GM21526 (cell line): ENCODE measurements around the gene LTB.
A peak's percentile ranks its signal among the peaks of the same experiment; 100 is the strongest.
"Not testable (repeated sequence)": the region's sequence is repeated elsewhere in the genome, so short reads cannot be mapped to it uniquely, and the experiment has no call there.

Source experiments
- ATAC-seq: cut with Tn5 transposase; IDR thresholded peaks from one replicate; pipeline ENCODE4 v1.9.1; 2021; ENCODE audit warnings: moderate library complexity; ENCODE audit not compliant: unreplicated experiment, low FRiP score

LTB gene

GRCh38 chr6:31556307-31556706, 25.9 kb downstream of the LTB start:
- no peak for ATAC-seq

- not testable (repeated sequence) for ATAC-seq
Measured at GRCh38 chr6:31551371-31551770, 30.9 kb downstream of the LTB start.

GRCh38 chr6:31548544-31548873, 33.7 kb downstream of the LTB start:
- no peak for ATAC-seq

- no peak for ATAC-seq
Measured at GRCh38 chr6:31547727-31548543, 34.3 kb downstream of the LTB start.

GRCh38 chr6:31546958-31547726, 35.1 kb downstream of the LTB start, which contains the start of gene NFKBIL1:
Gene NFKBIL1, plus strand, starts transcription at chr6:31547608. Its CDS starts 87 bp downstream, at chr6:31547695.
- ATAC-seq: peak; percentile 49

- no peak for ATAC-seq
Measured at GRCh38 chr6:31546339-31546957, 35.8 kb downstream of the LTB start, which contains the start of gene ATP6V1G2. Gene ATP6V1G2, minus strand, starts transcription at chr6:31546608. Its CDS starts 49 bp downstream, at chr6:31546559.

- no peak for ATAC-seq
Measured at GRCh38 chr6:31545291-31545690, 36.9 kb downstream of the LTB start.

GRCh38 chr6:31544676-31545075, 37.5 kb downstream of the LTB start:
- ATAC-seq: no peak

- ATAC-seq: no peak
Measured at GRCh38 chr6:31543639-31544038, 38.6 kb downstream of the LTB start.

GRCh38 chr6:31541658-31542521, 40.3 kb downstream of the LTB start, which contains the start of gene DDX39B:
Gene DDX39B, minus strand, starts transcription at chr6:31542003. Its CDS starts 1,471 bp downstream, at chr6:31540532.
- peak; percentile 43 for ATAC-seq

- no peak for ATAC-seq
Measured at GRCh38 chr6:31541059-31541657, 41.1 kb downstream of the LTB start.

GRCh38 chr6:31540640-31541039, 41.6 kb downstream of the LTB start:
- ATAC-seq: no peak

GRCh38 chr6:31538805-31539400, 43.3 kb downstream of the LTB start:
- ATAC-seq: no peak

GRCh38 chr6:31535538-31536324, 46.5 kb downstream of the LTB start:
- no peak for ATAC-seq

- ATAC-seq: no peak
Measured at GRCh38 chr6:31534521-31535040, 47.6 kb downstream of the LTB start.

GRCh38 chr6:31534011-31534410, 48.2 kb downstream of the LTB start:
- ATAC-seq: no peak

GRCh38 chr6:31533455-31533841, 48.8 kb downstream of the LTB start:
- ATAC-seq: no peak

- no peak for ATAC-seq
Measured at GRCh38 chr6:31532644-31533454, 49.4 kb downstream of the LTB start.
